Spleen (tissue), 11 donors: Measurements from ENCODE around the gene PTPRN2. TPM values are rescaled to one million over a fixed set of nuclear protein-coding genes. Genes with fewer than 3 reads are reported as not detected.
A peak's percentile ranks its signal among the peaks of the same experiment; 100 is the strongest.
"Not testable (repeated sequence)": the region's sequence is repeated elsewhere in the genome, so short reads cannot be mapped to it uniquely, and the experiment has no call there.

Experiments used
- DNase-seq: peaks from one replicate; pipeline ENCODE4 v3.0.0-alpha.2; 2020
- H3K27ac ChIP-seq, 8 donors: fragments of 200-600 bp; sonication (generic) in 7 of 8; 1 replicate in 4 of 8; 2 replicates in 4 of 8; pipeline versions ENCODE4 v1.5.0 to v1.8.0; 2016 to 2021; ENCODE audit warnings: inconsistent platforms in 4 of 8, mild to moderate bottlenecking in 4 of 8, moderate library complexity in 1 of 8
- H3K27me3 ChIP-seq, 7 donors: fragments of 200-600 bp; sonication (generic) in 6 of 7; replicated peaks in 1 of 7; 1 replicate in 4 of 7; 2 replicates in 3 of 7; pipeline versions ENCODE4 v1.5.0 to v1.8.0; 2016 to 2021; ENCODE audit warnings: inconsistent platforms in 3 of 7, mild to moderate bottlenecking in 1 of 7
- H3K36me3 ChIP-seq, 6 donors: fragments of 200-600 bp; sonication (generic) in 5 of 6; 1 replicate in 4 of 6; 2 replicates in 2 of 6; pipeline versions ENCODE4 v1.5.0 to v1.8.0; 2016 to 2021; ENCODE audit warnings: inconsistent platforms in 2 of 6
- H3K4me1 ChIP-seq, 6 donors: fragments of 200-600 bp; sonication (generic) in 5 of 6; 1 replicate in 3 of 6; 2 replicates in 3 of 6; pipeline versions ENCODE4 v1.5.0 to v1.8.0; 2016 to 2021; ENCODE audit warnings: inconsistent platforms in 3 of 6
- H3K4me3 ChIP-seq, 8 donors: fragments of 200-600 bp; sonication (generic) in 7 of 8; 1 replicate in 4 of 8; 2 replicates in 4 of 8; pipeline versions ENCODE4 v1.5.0 to v1.8.0; 2016 to 2021; ENCODE audit warnings: inconsistent platforms in 4 of 8, mild to moderate bottlenecking in 4 of 8, moderate library complexity in 2 of 8
- H3K9me3 ChIP-seq, 8 donors: fragments of 200-600 bp; sonication (generic) in 7 of 8; 1 replicate in 4 of 8; 2 replicates in 4 of 8; pipeline versions ENCODE4 v1.5.0 to v1.8.0; 2016 to 2021; ENCODE audit warnings: inconsistent platforms in 4 of 8
- POLR2A ChIP-seq, 3 donors: fragments of 450-650 bp; IDR thresholded peaks; one replicate each; pipeline ENCODE4 v1.5.1; 2017; ENCODE audit warnings: antibody characterized with exemption in 3 of 3, mild to moderate bottlenecking in 1 of 3
- POLR2AphosphoS5 ChIP-seq, 3 donors: sonication (generic); formaldehyde crosslinking; IDR thresholded peaks; one replicate each; pipeline ENCODE4 v1.5.1; 2017; ENCODE audit warnings: antibody characterized with exemption in 3 of 3
- WGBS, 5 donors: extraction: QIAGEN DNeasy Blood & Tissue Kit in 3 of 5; methylation state at CpG; one replicate each; pipeline versions ENCODE4 v1.1.5 to v1.1.7; 2013 to 2018; 5-methylcytosine and 5-hydroxymethylcytosine counted together
- intact Hi-C: fragments of 100-400 bp; cut with DNase I; formaldehyde crosslinking; loops from one replicate; pipeline ENCODE4 v1.15.0; 2023; ENCODE audit warnings: low total_unique reads
- polyA plus RNA-seq, 3 donors: library from polyadenylated mRNA; stranded (reverse); fragments of 200-250 nt; gene quantifications; one replicate each; pipeline ENCODE4 v1.2.1, GENCODE V29; 2013
- total RNA-seq, 7 donors: library from RNA; depleted of rRNA in 3 of 7; stranded (reverse); fragments of >200 nt in 3 of 7; fragmentation: NEBNext Ultra II Directional in 4 of 7; extraction: Animal tissue kit (Norgen Biotek cat#: 25700) in 4 of 7; gene quantifications; one replicate each; pipeline versions ENCODE4 v1.1.0 to v1.2.1, GENCODE V29; 2016 to 2021
- TF ChIP-seq, protein P1 (sequence below), 11 experiments: fragments of 200-600 bp in 7 of 11; fragments of 450-650 bp in 4 of 11; sonication (generic) in 4 of 11; IDR thresholded peaks in 8 of 11; conservative IDR thresholded peaks in 3 of 11; 1 replicate in 7 of 11; 2 replicates in 4 of 11; pipeline versions ENCODE4 v1.4.0 to v1.8.0; 2016 to 2021; ENCODE audit warnings: antibody characterized with exemption in 11 of 11, inconsistent platforms in 4 of 11, mild to moderate bottlenecking in 1 of 11
- donor health status: healthy with polysubstance abuse.
- donor health status: DM: no; HTN: no; CAD: no; lungs with moderate emphysema.
- donor health status: DM: no; HTN: no; CAD: no.
- donor health status: Bipolar disorder and iron deficiency.
- donor health status: healthy.
- donor health status: DM: no; HTN: no; CAD: no.
- donor health status: DM: yes; HTN: yes; CAD: no.

The PTPRN2 gene
- total and polyA plus RNA-seq, 10 donors, result 7.0 to 22.8 (median 16.8) TPM

DNA sequence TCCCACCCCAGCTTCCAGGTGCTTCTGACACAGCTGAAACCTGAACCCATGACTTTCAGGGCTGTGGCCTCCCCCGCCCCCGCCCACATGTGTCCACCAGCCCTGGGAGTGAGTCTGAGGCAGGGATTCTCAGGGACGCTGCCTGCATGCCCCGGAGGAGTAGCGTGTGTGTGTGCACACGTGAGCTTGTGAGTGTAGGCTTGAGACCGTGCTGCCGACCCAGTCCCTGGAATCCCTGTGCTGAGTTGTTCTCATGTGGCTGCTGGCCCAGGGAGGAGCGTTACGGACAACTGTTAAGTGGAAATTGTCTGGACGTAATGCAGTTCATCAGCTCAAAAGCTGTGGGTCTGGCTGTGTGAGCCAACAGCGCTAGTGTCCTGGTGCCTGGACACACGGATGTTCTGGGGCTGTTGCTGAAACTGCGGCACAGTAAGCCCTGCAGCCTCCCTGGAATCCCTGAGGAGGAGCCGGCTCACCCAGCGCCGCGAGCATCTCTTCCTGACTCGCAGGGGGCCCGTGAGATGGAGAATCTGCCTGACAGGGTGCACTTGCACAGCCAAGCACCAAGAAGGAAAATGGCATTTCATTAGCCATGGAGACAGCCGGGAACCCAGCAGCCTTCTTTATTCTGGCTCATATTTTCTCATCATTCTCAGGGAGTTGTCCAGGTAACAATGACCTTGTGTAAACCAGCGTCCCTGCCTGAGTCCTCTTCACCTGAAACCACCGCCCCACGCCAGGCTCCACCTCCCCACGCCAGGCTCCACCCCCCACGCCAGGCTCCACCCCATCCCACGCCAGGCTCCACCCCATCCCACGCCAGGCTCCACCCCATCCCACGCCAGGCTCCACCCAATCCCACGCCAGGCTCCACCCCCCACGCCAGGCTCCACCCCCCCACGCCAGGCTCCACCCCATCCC, 603.9 kb downstream of the PTPRN2 start:
- intact Hi-C loops, result no loop called here
- DNase-seq, result peak; percentile 62
- 81 to 85% (median 81%) methylated on average over 21 to 32 of the region's 32 CpGs for WGBS, 5 donors

DNA sequence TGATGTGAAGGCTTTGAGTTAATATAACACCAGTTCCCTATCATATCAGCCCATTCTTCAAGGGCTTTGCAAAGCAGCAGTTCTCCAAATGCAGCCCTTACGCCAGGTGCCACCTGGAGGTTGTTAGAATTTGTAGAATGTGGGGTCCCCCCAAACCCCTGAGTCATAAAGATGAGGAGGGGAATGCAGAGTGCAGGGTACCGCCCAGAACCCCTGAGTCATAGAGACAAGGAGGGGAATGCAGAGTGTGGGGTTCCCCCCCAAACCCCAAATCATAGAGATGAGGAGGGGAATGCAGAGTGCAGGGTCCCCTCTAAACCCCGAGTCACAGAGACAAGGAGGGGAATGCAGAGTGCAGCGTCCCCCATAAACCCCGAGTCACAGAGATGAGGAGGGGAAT, 605.8 kb downstream of the PTPRN2 start:
- Histone ChIP-seq H3K4me3 (no peak overlapping the region), H3K36me3 (no peaks in the 10 kb centered on the region), H3K4me1 (no peaks in the 10 kb centered on the region), H3K9me3 (no peaks in the 10 kb centered on the region), H3K27ac (no peak overlapping the region), H3K27me3 (peaks cover 0 to 17% (median 0%) of the 10 kb centered on the region in 7 donors)
- intact Hi-C loops, result no loop called here
- WGBS, 5 donors, result 73 to 84% (median 75%) methylated on average over 3 to 5 of the region's 5 CpGs
- no peak for TF ChIP-seq POLR2AphosphoS5 (IDR thresholded peaks at IDR 0.05)
- no peak for TF ChIP-seq POLR2A (IDR thresholded peaks at IDR 0.05)
- TF ChIP-seq, protein P1, sequence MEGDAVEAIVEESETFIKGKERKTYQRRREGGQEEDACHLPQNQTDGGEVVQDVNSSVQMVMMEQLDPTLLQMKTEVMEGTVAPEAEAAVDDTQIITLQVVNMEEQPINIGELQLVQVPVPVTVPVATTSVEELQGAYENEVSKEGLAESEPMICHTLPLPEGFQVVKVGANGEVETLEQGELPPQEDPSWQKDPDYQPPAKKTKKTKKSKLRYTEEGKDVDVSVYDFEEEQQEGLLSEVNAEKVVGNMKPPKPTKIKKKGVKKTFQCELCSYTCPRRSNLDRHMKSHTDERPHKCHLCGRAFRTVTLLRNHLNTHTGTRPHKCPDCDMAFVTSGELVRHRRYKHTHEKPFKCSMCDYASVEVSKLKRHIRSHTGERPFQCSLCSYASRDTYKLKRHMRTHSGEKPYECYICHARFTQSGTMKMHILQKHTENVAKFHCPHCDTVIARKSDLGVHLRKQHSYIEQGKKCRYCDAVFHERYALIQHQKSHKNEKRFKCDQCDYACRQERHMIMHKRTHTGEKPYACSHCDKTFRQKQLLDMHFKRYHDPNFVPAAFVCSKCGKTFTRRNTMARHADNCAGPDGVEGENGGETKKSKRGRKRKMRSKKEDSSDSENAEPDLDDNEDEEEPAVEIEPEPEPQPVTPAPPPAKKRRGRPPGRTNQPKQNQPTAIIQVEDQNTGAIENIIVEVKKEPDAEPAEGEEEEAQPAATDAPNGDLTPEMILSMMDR (IDR thresholded peaks at IDR 0.05 in 8 of 11, conservative IDR thresholded peaks at IDR 0.05 in 3 of 11), result no peak
- DNase-seq, result peak; percentile 21

More for the DNA sequence above, 603.9 kb downstream of the PTPRN2 start:
- no peak for TF ChIP-seq POLR2AphosphoS5 (IDR thresholded peaks at IDR 0.05)
- TF ChIP-seq, protein P1 (IDR thresholded peaks at IDR 0.05 in 8 of 11, conservative IDR thresholded peaks at IDR 0.05 in 3 of 11), result no peak
- no peak for TF ChIP-seq POLR2A (IDR thresholded peaks at IDR 0.05)
- Histone ChIP-seq H3K9me3 (no peaks in the 10 kb centered on the region), H3K27ac (no peak overlapping the region), H3K27me3 (peaks cover 0 to 21% (median 0%) of the 10 kb centered on the region in 7 donors), H3K36me3 (no peaks in the 10 kb centered on the region), H3K4me3 (no peak overlapping the region), H3K4me1 (no peaks in the 10 kb centered on the region)

DNA sequence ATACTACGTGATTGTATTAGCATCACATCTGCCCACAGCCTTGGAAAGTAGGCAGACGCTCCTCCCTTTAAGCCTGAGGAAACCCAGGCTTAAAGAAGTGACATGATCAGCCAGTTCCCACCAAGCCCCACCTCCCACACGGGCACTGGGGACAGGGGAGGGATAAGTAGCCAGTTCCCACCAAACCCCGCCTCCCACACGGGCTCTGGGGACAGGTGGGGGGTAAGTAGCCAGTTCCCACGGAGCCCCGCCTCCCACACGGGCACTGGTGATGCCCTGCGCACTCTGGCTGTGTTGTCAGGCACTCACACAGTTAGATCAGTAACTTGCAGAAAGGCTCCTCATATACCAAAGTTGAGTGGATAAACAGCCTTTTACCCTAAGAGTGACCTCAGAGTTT, 606.8 kb downstream of the PTPRN2 start:
- Histone ChIP-seq H3K27ac (no peak overlapping the region), H3K9me3 (peaks cover 0 to 8% (median 2%) of the 10 kb centered on the region in 8 donors), H3K36me3 (no peaks in the 10 kb centered on the region), H3K4me3 (no peak overlapping the region), H3K4me1 (no peaks in the 10 kb centered on the region), H3K27me3 (peaks cover 0 to 13% (median 0%) of the 10 kb centered on the region in 7 donors)
- DNase-seq, result peak; percentile 39
- no peak for TF ChIP-seq POLR2A (IDR thresholded peaks at IDR 0.05)
- TF ChIP-seq, protein P1 (IDR thresholded peaks at IDR 0.05 in 8 of 11, conservative IDR thresholded peaks at IDR 0.05 in 3 of 11), result no peak
- no peak for TF ChIP-seq POLR2AphosphoS5 (IDR thresholded peaks at IDR 0.05)
- 60 to 66% (median 63%) methylated on average over 9 of the region's 9 CpGs for WGBS, 5 donors
- intact Hi-C loops, result no loop called here

DNA sequence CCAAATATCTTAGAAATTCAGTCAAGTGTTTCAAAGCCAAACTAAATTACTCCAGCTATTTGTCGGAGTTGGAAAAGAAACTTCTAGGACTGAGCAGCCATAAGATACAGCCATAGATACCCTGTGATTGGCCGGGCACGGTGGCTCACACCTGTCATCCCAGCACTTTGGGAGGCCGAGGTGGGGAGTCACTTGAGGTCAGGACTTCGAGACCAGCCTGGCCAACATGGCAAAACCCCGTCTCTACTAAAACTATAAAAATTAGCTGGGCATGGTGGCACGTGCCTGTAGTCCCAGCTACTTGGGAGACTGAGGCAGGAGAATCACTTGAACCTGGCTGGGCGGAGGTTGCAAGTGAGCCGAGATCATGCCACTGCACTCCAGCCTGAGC, 607.3 kb downstream of the PTPRN2 start:
- peaks cover 0 to 13% (median 0%) of the 10 kb centered on the region in 7 donors for H3K27me3 ChIP-seq
- intact Hi-C loops, H3K27ac ChIP-seq, H3K36me3 ChIP-seq, H3K4me3 ChIP-seq, H3K4me1 ChIP-seq: not testable (repeated sequence)
- WGBS, 5 donors, result 75 to 88% (median 87%) methylated on average over 9 of the region's 9 CpGs
- H3K9me3 ChIP-seq, result peaks cover 0 to 12% (median 6%) of the 10 kb centered on the region in 8 donors
- peak; percentile 54 for DNase-seq
